Urothelium cell line (cell line): ENCODE results near the gene KLK6.
A peak's percentile ranks its signal among the peaks of the same experiment; 100 is the strongest.

ENCODE experiments used
- DNase-seq: peaks from one replicate; pipeline ENCODE4 v3.0.0; 2011; ENCODE audit warnings: low spot score, mixed read lengths
- FAIRE-seq: peaks from 2 replicates; lab custom pipeline; 2011; peaks lifted over from hg19 to GRCh38; lab: Jason Lieb, UNC

Gene KLK6

DNA sequence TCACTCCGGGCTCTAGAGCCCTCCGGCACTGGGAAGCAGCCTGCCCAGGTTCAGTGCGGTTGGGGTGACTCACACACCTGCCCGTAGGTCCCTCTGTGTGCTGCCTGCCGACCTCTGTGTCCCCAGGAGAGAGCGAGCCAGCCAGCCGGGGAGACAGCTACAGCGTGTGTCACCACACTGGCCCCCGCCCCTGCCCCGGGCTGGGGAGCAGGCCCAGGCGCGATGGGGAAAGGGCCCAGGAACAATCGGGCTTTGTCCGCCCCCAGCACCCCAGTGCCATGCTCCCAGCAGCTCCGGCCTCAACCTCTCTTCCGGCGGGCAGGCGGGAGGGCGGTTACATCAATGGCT is at the start of gene KLK6:
TSS of gene KLK6 (minus strand) at position 179 of the 348 bp plus-strand sequence. CDS start 1,487 bp downstream, outside the sequence.
- DNase-seq (peak; percentile 74), FAIRE-seq (peak; percentile 48)

GRCh38 chr19:51018745-51019543 is 49.6 kb upstream of the KLK6 start:
- no peak for FAIRE-seq

GRCh38 chr19:51016798-51017683 is 47.6 kb upstream of the KLK6 start:
- peak; percentile 67 for DNase-seq
- FAIRE-seq: no peak

More at GRCh38 chr19:51018745-51019543, 49.6 kb upstream of the KLK6 start:
- DNase-seq: no peak

- FAIRE-seq (no peak), DNase-seq (no peak)
These were observed 46.4 kb upstream of the KLK6 start for GRCh38 chr19:51015691-51016267.

GRCh38 chr19:51014242-51014641 is 44.9 kb upstream of the KLK6 start:
- FAIRE-seq (no peak), DNase-seq (no peak)

- DNase-seq (no peak), FAIRE-seq (no peak)
These were observed 43.3 kb upstream of the KLK6 start for GRCh38 chr19:51012661-51013190.

GRCh38 chr19:51010066-51010795 is 40.8 kb upstream of the KLK6 start:
- no peak for FAIRE-seq
- no peak for DNase-seq

- DNase-seq (no peak), FAIRE-seq (no peak)
These were observed 39.9 kb upstream of the KLK6 start for GRCh38 chr19:51009061-51009891.

DNA sequence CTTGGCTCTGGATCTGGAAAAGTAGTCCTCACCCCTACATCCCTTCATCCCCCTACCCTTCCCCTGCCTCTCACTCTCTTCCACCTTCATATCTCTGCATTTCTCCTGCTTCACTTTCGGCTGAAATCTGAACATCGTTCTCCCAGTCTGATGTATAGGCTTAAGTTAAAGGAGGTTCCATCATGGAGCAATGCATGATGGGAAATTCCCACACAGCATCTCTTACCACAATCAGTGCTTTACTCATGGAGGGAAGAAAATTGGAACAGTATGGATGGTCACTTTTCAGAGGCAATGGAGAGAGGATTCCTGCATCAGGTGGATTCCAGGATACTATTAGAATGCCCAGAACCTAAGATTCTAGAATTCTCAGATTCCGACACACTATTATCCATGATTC is 38.1 kb upstream of the KLK6 start:
- no peak for FAIRE-seq
- DNase-seq: no peak

DNA sequence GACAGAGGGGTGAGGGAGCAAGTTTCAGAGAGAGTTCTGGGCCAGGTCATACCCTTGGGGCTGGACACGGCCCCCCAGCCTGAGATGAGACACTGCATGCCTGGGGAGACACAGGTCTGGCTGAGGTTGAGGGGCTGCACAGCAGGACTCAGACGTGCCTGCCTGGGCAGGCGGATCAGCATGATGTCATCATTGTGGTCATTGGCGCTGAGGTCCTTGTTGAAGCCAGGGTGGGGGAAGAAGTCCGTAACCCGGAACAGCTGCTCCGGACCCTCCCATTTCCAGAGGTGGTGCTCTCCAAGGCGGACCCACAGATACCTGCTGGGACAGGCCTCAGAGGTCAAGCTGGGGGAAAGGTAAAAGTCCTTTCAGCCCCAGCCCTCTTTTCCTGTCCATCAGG is 37.0 kb upstream of the KLK6 start:
- DNase-seq (no peak), FAIRE-seq (peak; percentile 79)

GRCh38 chr19:51005248-51005647 is 35.9 kb upstream of the KLK6 start:
- no peak for FAIRE-seq
- no peak for DNase-seq

- DNase-seq (no peak), FAIRE-seq (no peak)
These were observed 33.9 kb upstream of the KLK6 start for GRCh38 chr19:51003316-51003715.

GRCh38 chr19:51002542-51003311 is 33.3 kb upstream of the KLK6 start:
- DNase-seq: no peak
- FAIRE-seq: no peak

DNA sequence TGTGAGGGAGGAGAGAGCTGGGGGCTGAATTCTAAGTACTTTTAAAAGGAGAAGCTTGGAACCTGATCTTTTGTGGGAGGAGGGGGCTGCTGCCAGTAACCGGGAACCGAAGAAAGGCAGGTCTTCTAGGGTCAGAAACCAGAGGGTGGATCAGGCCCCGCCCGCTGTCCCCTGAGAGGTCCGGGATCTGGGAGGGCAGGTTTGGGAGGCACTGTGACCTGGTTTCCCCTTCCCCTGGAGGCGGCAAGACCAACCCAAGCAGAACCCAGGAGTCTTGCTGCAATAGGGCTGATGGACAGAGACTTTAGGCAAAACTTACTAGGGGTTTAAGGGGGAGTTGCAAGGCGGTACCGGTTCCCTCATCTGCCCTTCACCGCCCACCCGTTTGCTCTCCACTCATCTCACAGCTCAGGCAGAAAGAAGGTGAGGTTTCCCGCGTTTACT is 32.7 kb upstream of the KLK6 start:
- FAIRE-seq (no peak), DNase-seq (no peak)

DNA sequence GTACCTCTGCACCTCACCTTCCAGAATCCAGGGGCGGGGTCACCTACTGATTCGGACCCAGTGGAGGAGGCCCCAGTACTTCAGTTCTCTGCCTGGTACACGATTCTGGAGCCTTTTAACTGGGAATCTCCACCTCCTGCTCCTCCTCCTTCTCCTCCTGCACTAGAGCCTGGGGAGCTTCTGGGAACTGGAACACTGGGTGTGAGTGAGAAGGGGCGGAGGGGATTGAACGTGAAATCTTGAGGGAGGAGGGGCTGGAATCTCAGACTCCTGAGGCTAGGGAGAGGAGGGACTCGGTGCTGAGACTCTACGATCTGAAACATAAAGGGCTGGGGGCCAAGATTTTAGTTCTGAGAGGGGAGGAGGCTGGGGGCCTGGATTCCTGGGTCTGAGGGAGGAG is 32.1 kb upstream of the KLK6 start, which contains the start of gene KLK8:
TSS of gene KLK8 (minus strand) at position 90 of the 400 bp plus-strand sequence. CDS start 437 bp downstream, outside the sequence.
- FAIRE-seq: no peak
- DNase-seq: no peak

DNA sequence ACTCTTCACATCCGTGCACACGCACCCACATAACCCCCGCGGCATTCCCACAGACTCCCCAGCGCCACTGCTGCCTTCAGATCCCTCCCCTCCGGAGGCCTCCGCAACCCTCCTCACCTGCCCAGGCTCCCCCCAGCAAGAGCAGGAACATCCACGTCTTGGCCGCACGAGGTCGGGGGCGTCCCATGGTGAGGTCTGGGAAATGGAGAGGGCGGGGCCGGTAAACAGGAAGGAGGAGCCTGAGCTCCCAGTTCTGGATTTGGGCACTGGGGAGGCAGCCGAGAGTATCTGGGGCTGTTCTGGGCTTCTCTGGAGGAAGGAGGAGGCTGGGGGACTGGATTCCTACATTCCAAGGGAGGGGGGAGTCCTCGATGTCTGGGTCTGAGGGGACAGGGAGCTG is 31.6 kb upstream of the KLK6 start:
- FAIRE-seq (no peak), DNase-seq (no peak)

GRCh38 chr19:51000426-51000825 is 31.0 kb upstream of the KLK6 start:
- DNase-seq: no peak
- FAIRE-seq: peak; percentile 40

DNA sequence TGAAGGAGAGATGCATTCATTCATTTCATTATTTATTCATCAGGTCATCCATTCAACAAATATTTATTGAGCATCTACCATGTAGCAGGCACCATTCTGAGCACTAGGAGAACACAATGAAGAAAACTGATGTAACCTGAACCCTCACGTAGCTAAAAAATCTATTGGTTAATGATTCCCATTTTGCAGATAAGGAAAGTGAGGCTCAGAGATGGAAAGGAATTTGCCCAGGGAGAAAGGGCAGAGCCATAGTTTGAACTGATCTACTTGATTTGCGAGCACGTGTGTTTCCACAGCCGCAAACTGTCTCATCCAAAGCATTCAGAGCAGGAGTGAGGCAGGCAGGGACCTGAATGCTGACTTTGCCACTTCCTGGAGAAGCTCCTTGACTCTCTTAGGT is 29.3 kb upstream of the KLK6 start:
- no peak for FAIRE-seq
- DNase-seq: no peak

- FAIRE-seq (no peak), DNase-seq (no peak)
These were observed 28.7 kb upstream of the KLK6 start for GRCh38 chr19:50998061-50998460.
